GM18858 (cell line): ENCODE measurements around the gene SLC15A1.

Experiments
- ATAC-seq: cut with Tn5 transposase; IDR thresholded peaks from one replicate; pipeline ENCODE4 v1.9.1; 2021; ENCODE audit not compliant: unreplicated experiment

SLC15A1 gene

GRCh38 chr13:98781470-98781869 is 29.0 kb upstream of the SLC15A1 start:
- ATAC-seq = no peak

DNA sequence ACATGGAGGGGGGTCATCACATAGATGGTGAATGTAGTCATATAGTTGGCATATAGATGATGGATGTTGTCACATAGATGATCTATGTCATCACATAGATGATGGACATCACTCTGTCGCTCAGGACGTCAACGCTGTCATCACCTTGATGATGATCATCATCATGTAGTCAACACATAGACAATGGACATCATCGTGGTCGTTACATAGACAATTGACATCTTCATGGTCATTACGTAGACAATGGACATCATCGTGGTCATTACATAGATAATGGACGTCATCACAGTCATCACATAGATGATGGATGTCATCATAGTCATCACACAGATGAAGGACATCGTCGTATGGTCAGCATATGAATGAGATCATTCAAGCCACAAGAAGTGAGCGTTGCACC is 28.6 kb upstream of the SLC15A1 start:
- ATAC-seq = no peak

DNA sequence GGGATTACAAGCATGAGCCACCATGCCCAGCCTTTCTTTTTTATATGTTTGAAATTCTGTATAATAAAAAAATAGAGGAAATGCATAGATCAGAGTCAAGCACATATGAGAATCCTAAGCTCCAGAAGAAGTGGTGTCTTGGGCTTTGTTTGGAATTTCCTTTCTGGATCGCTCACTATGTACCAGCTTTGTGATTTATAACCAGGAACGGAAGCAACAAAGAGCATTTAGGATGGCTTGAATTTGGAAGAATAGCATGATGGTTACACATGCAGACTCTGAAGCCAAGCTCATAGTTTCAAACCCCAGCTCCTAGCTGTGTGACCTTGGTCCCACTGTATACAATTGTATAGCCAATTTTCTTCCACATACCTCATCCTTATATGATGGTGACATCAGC is 28.0 kb upstream of the SLC15A1 start:
- ATAC-seq = no peak

- ATAC-seq = no peak
Measured at GRCh38 chr13:98779695-98780094, 27.2 kb upstream of the SLC15A1 start.

DNA sequence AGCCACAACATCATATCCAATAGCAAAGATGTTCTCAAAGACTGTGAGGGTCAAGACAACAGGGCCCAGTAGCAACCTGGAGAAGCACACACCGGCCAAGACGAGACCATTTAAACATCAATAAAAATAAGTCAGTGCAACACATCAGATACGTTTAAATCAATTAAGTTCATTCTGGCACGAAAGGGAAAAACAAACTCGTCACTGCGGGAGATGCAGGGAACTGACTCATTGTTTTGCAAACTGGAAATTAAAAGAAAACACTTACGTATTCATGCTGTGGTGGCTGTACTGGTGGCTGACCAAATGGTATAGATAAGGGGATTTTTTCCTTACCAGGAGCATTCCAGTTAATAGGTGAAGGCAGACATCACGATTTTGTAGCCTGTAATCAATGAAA is 26.3 kb upstream of the SLC15A1 start:
- no peak for ATAC-seq

GRCh38 chr13:98776644-98777043 is 24.2 kb upstream of the SLC15A1 start:
- no peak for ATAC-seq

GRCh38 chr13:98775844-98776598 is 23.5 kb upstream of the SLC15A1 start:
- ATAC-seq = no peak

DNA sequence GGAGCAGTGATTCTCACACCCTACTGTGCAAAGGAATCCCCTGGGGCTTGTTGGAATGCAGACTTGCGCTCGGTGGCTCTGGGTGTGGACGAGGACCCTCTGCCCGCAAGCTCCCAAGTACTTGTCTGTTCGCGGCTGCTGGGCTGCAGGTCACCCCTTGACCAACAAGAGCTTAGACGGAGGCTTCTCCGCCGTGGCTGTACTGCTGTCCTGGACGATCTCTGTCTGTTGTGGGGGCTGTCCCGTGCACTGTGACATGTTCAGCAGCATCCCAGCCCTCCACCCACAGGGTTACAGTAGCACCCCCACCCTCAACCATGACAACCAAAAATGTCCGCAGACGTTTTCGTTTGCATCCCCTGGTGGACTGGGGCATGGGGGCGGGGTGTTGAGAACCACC is 22.9 kb upstream of the SLC15A1 start:
- no peak for ATAC-seq

- ATAC-seq = no peak
Measured at GRCh38 chr13:98774776-98775175, 22.3 kb upstream of the SLC15A1 start.

DNA sequence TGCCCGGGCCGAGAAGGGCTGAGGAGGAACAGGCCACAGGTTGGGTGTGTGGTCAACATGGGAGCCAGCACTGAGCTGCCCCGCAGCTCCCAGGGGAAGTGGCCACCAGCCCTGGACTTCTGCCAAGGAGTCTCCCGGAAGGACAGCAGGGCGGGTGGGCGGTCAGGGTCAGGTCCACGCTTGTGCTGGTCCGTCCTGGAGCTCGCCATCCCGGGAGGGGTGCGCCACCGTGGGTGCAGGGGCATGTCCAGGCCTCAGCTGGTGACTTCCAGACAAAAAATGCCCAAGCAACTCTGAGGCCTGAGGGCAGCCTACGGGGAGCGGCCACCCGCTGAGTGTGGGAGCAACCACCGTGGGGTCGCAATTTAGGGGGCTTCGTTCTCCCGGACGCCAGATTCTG is 21.4 kb upstream of the SLC15A1 start:
- ATAC-seq = no peak

GRCh38 chr13:98772794-98773452 is 20.5 kb upstream of the SLC15A1 start:
- no peak for ATAC-seq

DNA sequence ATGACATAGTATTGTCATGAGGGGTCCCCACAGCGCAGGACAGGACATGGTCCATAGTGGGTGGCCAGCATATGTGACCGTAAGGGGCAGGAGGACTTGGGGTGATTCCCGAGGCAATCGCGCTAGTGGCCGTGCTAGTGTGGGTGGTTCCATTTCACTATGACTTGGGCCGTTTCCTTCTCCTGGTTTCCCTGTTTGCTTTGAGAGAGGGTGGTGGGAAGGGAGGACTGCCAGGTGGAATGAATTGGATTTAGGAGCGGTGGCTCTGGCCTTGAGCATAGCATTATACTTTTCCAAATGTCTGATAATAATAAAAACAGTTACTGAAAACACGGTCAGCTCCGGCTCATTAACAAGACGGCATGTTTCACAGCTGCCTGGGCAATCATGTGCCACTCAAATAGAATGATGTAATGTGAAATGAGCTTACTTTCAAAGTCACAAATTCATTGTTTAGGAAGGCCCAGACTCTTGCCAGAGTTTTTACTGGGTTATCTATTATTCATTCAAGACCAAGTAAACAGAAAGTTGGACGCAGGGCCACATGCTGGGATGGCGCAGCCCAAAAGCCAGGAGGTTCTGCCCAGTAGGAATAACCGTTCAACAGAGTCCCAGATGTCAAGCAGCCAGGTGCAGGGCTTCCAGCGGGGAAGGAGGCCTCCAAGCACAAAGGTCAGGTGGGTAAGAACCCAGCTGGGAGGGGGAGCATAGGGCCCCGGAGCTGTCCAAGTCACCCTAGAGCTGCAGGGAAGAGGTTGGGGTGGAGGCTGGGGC is 19.6 kb upstream of the SLC15A1 start:
- ATAC-seq = no peak

GRCh38 chr13:98769736-98770135 is 17.3 kb upstream of the SLC15A1 start:
- no peak for ATAC-seq

GRCh38 chr13:98768522-98768921 is 16.1 kb upstream of the SLC15A1 start:
- ATAC-seq = no peak

- no peak for ATAC-seq
Measured at GRCh38 chr13:98766697-98767096, 14.2 kb upstream of the SLC15A1 start.

DNA sequence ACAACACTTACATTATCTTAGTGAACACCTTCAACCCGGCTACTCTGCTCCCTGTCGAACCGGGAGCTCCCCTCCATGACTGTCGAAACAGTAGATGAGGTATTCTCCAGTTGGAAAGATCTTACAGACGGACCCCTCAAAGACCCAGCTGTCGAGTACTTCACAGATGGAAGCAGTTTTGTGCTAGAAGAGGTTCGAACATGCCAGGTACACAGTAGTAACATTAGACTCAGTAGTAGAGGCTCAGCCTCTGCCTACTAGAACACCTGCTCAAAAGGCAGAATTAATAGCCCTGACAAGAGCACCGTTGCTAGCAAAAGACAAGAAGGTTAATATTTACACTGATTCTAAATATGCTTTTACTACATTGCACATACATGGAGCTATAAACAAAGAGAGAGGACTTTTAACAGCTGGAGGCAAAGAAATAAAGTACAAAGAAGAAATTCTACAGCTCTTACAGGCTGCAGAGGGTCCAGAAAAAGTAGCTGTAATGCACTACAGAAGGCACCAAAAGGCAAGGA is 13.6 kb upstream of the SLC15A1 start:
- ATAC-seq = no peak

- ATAC-seq = no peak
Measured at GRCh38 chr13:98761986-98762616, 9.6 kb upstream of the SLC15A1 start.

DNA sequence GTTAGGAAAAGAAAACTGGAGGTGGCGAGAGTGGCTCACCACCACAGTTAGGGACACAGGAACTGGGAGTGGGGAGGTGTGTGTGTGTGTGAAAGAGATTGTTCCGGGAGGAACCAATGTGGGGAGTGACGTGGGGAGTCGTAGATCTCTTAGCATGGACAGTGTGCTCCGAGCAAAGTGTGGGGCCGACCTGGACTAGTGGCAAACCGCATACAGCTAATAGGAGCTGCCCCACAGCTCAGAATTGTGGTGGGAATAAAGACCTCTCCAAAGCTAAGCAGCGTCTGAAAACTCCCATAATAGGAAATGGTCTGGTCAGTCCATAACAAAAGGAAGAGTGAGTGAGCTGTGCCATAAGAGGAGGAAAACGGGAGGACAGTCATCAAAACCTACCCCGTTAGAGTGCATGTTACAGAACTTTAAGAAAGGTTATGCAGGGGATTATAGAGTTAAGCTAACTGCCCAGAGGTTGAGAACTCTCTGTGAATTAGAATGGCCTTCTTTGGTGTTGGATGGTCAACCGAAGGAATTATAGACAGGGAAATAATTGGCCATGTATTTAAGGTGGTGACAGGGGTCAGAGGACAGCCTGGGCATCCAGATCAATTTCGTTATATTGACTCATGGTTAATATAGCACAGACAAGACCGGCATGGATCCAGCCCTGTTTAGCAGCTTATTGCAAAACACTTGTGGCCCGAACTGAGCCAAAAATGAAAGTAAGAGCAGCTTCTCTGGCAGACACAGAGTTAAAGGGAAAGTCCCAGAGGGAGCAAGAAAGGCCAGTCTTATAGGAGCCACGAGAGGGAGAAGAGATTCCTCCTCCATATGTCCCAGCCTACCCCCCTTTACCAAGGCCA is 8.9 kb upstream of the SLC15A1 start:
- ATAC-seq = no peak

GRCh38 chr13:98755729-98756128 is 3.3 kb upstream of the SLC15A1 start:
- no peak for ATAC-seq

DNA sequence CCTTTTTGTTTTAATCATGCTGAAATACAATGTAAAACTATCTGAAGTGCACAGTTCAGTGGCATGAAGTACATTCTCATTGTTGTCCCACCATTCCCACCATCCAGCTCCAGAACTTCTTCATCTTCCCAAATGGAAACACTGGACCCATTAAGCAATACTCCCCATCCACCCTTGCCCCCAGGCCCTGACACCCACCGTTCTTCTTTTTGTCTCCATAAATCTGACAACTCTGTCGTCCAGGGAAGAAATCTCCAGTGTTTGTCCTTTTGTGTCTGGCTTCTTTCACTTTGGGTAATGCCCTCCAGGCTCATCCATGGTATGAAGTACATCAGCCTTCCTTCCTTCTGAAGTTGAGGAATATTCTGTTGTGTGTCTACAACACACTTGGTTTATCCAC is 2.6 kb upstream of the SLC15A1 start:
- ATAC-seq = no peak
